Erythroblast (primary cell): ENCODE measurements around the gene SORCS3.

Experiments used
- GATA1 ChIP-seq: IDR thresholded peaks from 2 replicates; pipeline ENCODE4 v1.6.1; 2011; ENCODE audit warnings: low read depth, mild to moderate bottlenecking, control low read depth, low read length, moderate library complexity
- POLR2A ChIP-seq: IDR thresholded peaks from 2 replicates; pipeline ENCODE4 v1.6.1; 2011; ENCODE audit warnings: mild to moderate bottlenecking, low read length

DNA sequence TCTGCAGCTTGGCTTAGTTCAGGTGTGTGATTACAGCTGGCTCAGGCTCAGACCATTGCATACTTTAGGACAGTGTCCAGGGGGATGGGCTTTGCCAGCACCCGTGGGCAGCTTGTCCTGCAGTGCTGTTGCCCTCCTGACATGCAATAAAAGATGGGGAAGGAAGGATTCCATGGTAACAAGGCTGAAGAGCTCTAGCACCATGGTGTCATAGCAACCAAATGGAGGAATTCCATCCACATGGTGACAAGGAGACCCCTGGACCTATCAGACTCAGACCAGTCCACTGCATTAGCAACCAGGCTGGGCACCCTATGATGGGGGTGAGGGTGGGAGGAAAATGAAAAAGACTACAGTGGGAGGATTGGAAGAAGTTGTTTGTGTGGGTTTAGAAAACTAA is 49.9 kb downstream of the SORCS3 start:
- TF ChIP-seq POLR2A (no peak), GATA1 (no peak)
